Measurements from ENCODE around the gene SLC38A10.

DNA sequence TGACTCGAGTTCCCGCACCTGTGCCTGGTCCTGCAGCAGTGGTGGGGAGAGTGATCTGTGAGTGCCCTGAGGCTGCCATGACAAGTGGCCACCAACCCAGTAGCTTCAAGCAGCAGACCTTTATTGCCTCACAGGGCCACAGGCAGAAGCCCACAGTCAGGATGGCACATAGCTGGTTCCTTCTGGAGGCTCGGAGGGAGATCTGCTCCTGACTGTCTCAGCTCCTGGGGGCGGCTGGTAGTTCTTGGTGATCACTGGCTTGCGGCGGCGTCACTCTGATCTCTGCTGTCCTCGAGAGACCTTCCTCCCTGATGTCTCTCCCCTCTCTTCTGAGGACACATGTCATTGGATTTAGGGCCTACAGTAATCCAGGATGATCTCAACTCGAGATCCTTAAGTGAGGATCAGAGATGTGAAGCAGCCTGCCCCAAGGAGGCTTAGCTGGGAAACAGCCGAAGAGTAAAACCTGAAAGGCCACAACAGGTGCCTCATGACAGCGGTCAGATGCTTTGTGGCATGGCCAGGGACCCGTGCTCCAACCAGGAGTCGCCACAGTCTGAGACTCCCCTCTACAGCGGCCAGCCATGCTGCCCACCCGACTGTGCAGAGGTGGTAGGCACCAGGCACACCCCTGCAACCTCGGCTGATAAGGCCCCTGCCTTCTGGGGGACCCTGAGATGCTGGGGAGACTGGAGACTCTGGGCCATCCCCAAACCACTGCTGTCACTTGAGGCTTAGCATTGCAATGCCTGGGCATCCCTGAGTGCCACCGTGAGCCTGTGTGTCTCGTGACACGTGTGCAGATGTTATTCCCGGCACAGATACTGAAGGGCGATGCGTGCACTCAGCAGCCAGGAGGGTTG is 30.0 kb upstream of the SLC38A10 start:
- TF ChIP-seq HOXA3 (CRISPR knock-in tag; IDR thresholded peaks at IDR 0.05) (no peak), CTCF (CRISPR knock-in tag; IDR thresholded peaks at IDR 0.05) (no peak), ZNF10 (CRISPR knock-in tag; IDR thresholded peaks at IDR 0.05; ENCODE audit: borderline replicate concordance, low read depth) (no peak), ZNF34 (CRISPR knock-in tag; IDR thresholded peaks at IDR 0.05; ENCODE audit: borderline replicate concordance) (no peak), POLR2A (IDR thresholded peaks at IDR 0.05; ENCODE audit: insufficient read depth in 1 of 2, low read depth in 2 of 2, low read length in 2 of 2) (no peak), POLR2AphosphoS5 (IDR thresholded peaks at IDR 0.05; ENCODE audit: low read depth, low read length) (no peak), EED (CRISPR knock-in tag; IDR thresholded peaks at IDR 0.05) (no peak), ZNF367 (CRISPR knock-in tag; IDR thresholded peaks at IDR 0.05; ENCODE audit: borderline replicate concordance) (no peak), FOSL2 (CRISPR knock-in tag; IDR thresholded peaks at IDR 0.05) (no peak), CREB3 (CRISPR knock-in tag; IDR thresholded peaks at IDR 0.05) (no peak), ZBTB2 (CRISPR knock-in tag; IDR thresholded peaks at IDR 0.05; ENCODE audit: low read depth) (no peak), GMEB2 (CRISPR knock-in tag; IDR thresholded peaks at IDR 0.05; ENCODE audit: low read depth) (no peak)

Measured in HepG2 (cell line).